Coronary artery (tissue), 2 donors: Measurements from ENCODE around the gene CARD11.
A peak's percentile ranks its signal among the peaks of the same experiment; 100 is the strongest.
"Not testable (repeated sequence)": the region's sequence is repeated elsewhere in the genome, so short reads cannot be mapped to it uniquely, and the experiment has no call there.

Experiments used
- DNase-seq: peaks from one replicate; pipeline ENCODE4 v3.0.0-alpha.2; 2017; ENCODE audit warnings: low spot score
- H3K27ac ChIP-seq, 2 donors: fragments of 200-600 bp; sonication (generic); one replicate each; pipeline ENCODE4 v1.5.1; 2016 to 2019
- H3K4me3 ChIP-seq: fragments of 200-600 bp; sonication (generic); 2 replicates; pipeline ENCODE4 v1.5.1; 2016; ENCODE audit warnings: mild to moderate bottlenecking, moderate library complexity
- TF ChIP-seq, protein P1 (sequence below): fragments of 200-600 bp; sonication (generic); IDR thresholded peaks from one replicate; pipeline ENCODE4 v1.5.1; 2019; ENCODE audit warnings: antibody characterized with exemption

The CARD11 gene

DNA sequence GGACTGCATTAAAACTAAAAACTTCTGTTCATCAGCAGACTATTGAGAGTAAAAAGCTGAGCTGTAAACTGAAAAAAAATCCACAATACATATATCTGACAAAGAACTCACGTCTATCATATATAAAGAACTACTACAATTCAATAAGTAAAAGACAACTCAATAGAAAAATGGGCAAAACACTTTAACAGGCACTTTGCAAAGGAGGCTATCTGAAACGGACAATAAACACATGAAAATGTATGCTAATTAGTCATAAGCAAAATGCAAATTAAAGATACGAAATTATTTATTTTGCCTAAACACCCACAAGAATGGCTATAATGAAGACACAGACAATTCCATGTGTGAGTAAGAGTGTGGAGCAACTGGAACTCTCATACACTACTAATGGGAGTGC lies 18.1 kb downstream of the CARD11 start:
- Histone ChIP-seq H3K4me3 (no peak overlapping the region), H3K27ac (no peak overlapping the region)
- DNase-seq, result no peak
- TF ChIP-seq, protein P1, sequence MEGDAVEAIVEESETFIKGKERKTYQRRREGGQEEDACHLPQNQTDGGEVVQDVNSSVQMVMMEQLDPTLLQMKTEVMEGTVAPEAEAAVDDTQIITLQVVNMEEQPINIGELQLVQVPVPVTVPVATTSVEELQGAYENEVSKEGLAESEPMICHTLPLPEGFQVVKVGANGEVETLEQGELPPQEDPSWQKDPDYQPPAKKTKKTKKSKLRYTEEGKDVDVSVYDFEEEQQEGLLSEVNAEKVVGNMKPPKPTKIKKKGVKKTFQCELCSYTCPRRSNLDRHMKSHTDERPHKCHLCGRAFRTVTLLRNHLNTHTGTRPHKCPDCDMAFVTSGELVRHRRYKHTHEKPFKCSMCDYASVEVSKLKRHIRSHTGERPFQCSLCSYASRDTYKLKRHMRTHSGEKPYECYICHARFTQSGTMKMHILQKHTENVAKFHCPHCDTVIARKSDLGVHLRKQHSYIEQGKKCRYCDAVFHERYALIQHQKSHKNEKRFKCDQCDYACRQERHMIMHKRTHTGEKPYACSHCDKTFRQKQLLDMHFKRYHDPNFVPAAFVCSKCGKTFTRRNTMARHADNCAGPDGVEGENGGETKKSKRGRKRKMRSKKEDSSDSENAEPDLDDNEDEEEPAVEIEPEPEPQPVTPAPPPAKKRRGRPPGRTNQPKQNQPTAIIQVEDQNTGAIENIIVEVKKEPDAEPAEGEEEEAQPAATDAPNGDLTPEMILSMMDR, result no peak

DNA sequence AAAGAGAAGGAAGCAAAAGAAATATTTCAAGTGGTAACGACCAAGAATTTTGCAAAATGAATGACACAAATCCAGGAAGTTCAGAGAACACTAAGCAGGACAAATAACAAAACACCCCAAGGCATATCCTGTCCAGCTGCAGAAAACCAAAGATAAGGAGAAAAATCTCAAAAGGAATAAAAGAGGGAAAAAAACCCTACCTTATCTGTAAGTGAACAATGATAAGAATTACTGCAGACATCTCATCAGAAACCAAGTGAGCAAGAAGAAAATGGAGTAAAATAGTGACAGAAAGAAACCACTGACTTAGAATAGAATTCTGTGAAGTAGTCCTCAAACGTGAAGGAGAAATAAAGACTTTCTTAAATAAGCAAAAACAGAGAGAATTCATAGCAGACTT lies 21.8 kb downstream of the CARD11 start:
- Histone ChIP-seq H3K4me3 (no peak overlapping the region), H3K27ac (no peak overlapping the region)
- TF ChIP-seq, protein P1, result no peak
- DNase-seq, result no peak

DNA sequence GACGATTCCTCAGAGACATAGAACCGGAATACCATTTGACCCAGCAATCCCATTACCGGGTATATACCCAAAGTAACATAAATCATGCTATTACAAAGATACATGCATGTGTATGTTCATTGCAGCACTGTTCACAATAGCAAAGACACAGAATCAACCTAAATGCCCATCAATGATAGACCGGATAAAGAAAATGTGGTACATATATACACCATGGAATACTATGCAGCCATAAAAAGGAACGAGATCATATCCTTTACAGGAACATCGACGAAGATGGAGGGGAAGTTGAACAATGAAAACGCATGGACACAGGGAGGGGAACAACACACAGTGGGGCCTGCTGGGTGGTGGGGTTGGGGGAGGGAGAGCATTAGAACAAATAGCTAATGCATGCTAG lies 22.4 kb downstream of the CARD11 start:
- H3K4me3 ChIP-seq, DNase-seq, H3K27ac ChIP-seq: not testable (repeated sequence)

DNA sequence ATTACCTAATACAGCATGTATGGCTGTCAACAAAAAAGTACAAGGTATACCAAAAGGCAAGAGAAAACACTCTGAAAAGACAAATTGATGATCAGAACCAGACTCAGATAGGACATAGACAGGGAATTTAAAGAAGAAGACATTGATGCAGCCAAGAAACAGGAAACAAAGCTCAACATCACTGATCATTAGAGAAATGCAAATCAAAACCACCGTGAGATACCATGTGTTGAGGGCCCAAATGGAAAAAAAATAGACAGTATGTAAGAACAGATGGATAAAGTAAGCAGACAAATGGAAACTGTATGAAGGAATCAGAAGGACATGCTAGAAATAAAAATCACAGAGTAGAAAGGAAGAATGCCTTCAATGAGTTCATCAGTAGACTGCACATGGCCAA lies 23.3 kb downstream of the CARD11 start:
- DNase-seq, result no peak
- Histone ChIP-seq H3K4me3 (no peak overlapping the region), H3K27ac (no peak overlapping the region)
- TF ChIP-seq, protein P1, result no peak

DNA sequence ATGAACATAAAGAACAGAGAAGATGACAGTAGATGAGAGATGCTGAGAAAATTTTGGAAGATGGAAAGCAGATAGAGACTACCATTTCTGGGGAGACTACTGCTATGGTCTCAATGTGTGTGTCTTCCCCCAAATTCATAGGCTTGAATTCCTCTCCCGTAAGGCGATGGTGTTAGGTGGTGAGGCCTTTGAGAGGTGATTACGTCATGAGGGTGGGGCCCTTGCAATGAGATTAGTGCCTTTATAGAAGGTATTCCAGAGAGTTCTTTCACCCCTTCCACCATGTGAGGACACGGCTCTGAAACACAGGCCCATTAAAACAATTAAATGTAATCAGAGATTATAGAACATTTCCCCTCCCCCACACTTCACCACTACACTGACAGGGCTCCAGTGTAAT lies 23.9 kb downstream of the CARD11 start:
- TF ChIP-seq, protein P1, result no peak
- Histone ChIP-seq H3K27ac (no peak overlapping the region), H3K4me3 (no peak overlapping the region)
- DNase-seq, result no peak

DNA sequence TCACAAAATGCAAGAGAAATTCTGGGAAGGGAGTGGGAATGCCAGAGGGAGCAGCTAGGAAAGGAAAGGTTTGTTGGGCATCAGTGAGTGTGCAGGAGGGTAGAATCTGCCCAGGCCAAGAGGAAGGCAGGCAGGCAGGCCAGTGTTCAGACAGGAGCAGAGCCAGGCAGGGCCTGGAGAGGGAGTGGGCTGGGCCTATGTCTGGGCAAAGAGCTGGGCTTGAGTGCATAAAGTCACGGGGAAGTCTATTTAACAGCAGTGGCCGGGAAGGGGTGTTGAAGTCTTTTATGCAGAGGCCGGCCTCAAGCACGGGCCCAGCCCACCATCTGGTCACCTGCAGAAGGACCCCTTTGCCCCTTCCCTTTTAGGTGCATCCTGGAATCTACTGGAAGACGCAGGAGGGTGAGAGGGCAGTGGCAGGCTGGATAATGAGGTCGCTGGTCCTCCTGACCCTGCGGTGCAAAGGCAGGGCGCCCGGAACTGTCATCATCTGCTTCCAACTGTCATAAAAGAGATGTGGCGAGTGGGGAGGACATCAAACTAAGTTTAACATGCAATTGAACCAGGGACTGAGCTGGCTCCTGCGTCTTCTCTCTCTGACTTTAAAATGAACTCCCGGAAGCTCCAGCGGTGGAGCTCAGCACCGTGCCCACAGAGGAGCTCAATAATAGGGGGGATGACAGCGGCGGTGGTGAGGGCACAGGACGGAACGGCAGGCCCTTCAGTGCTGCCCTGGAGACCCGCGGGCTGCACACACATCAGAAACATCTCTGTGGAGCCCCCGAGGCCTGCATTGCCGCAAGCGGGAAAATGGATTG lies 29.5 kb downstream of the CARD11 start:
- TF ChIP-seq, protein P1, result no peak
- DNase-seq, result peak; percentile 47
- H3K4me3 ChIP-seq, result no peak overlapping the region
- no peak overlapping the region for H3K27ac ChIP-seq

DNA sequence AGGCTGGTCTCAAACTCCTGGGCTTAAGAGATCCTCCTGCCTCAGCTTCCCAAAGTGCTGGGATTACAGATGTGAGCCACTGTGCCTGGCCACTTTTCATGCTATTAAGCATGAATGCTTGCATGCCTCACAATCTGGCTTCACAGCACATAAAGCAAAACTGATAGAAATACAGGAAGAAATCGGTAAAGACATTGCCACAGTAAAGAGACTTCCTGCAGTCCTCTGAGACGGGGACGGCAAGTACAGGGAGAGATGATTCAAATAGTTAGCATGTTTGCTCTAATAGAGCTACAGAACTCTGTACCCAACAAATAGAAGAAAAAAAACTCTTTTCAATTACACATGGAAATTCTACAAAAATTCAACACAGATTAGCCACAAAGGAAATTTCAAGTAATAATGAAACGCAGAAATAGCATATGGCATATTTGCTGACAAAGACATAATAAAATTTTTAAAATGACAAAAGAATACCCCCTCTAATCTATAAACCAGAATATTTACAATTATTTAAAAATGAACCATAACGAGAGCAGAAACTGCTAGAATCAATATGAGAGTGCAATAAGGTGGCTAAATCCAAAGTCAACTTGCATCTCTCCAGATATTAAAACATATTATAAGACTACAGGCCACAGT lies 32.3 kb downstream of the CARD11 start:
- no peak overlapping the region for H3K4me3 ChIP-seq
- DNase-seq, result no peak
- no peak overlapping the region for H3K27ac ChIP-seq
- TF ChIP-seq, protein P1, result no peak
